ENCODE results near the gene KCNB1.

KCNB1 gene

GRCh38 chr20:49326026-49326425, 156.4 kb downstream of the KCNB1 start:
- TF ChIP-seq GABPA (IDR thresholded peaks at IDR 0.05; ENCODE audit: low read depth): no peak
- TF ChIP-seq SPI1 (IDR thresholded peaks at IDR 0.05; ENCODE audit: borderline replicate concordance, low read depth): no peak
- TF ChIP-seq POLR2AphosphoS5 (IDR thresholded peaks at IDR 0.05; ENCODE audit: low read depth): no peak
- TF ChIP-seq, protein P1, sequence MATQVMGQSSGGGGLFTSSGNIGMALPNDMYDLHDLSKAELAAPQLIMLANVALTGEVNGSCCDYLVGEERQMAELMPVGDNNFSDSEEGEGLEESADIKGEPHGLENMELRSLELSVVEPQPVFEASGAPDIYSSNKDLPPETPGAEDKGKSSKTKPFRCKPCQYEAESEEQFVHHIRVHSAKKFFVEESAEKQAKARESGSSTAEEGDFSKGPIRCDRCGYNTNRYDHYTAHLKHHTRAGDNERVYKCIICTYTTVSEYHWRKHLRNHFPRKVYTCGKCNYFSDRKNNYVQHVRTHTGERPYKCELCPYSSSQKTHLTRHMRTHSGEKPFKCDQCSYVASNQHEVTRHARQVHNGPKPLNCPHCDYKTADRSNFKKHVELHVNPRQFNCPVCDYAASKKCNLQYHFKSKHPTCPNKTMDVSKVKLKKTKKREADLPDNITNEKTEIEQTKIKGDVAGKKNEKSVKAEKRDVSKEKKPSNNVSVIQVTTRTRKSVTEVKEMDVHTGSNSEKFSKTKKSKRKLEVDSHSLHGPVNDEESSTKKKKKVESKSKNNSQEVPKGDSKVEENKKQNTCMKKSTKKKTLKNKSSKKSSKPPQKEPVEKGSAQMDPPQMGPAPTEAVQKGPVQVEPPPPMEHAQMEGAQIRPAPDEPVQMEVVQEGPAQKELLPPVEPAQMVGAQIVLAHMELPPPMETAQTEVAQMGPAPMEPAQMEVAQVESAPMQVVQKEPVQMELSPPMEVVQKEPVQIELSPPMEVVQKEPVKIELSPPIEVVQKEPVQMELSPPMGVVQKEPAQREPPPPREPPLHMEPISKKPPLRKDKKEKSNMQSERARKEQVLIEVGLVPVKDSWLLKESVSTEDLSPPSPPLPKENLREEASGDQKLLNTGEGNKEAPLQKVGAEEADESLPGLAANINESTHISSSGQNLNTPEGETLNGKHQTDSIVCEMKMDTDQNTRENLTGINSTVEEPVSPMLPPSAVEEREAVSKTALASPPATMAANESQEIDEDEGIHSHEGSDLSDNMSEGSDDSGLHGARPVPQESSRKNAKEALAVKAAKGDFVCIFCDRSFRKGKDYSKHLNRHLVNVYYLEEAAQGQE (IDR thresholded peaks at IDR 0.05; ENCODE audit: insufficient replicate concordance, low read depth): no peak
- TF ChIP-seq, protein P2, sequence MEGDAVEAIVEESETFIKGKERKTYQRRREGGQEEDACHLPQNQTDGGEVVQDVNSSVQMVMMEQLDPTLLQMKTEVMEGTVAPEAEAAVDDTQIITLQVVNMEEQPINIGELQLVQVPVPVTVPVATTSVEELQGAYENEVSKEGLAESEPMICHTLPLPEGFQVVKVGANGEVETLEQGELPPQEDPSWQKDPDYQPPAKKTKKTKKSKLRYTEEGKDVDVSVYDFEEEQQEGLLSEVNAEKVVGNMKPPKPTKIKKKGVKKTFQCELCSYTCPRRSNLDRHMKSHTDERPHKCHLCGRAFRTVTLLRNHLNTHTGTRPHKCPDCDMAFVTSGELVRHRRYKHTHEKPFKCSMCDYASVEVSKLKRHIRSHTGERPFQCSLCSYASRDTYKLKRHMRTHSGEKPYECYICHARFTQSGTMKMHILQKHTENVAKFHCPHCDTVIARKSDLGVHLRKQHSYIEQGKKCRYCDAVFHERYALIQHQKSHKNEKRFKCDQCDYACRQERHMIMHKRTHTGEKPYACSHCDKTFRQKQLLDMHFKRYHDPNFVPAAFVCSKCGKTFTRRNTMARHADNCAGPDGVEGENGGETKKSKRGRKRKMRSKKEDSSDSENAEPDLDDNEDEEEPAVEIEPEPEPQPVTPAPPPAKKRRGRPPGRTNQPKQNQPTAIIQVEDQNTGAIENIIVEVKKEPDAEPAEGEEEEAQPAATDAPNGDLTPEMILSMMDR (IDR thresholded peaks at IDR 0.05; ENCODE audit: insufficient read depth, low read length): no peak
- DNase-seq (ENCODE audit: low read depth in 1 of 2, low spot score in 1 of 2): no peak
- Histone ChIP-seq H3K27me3 (ENCODE audit: insufficient read depth, poor library complexity, severe bottlenecking) (peaks cover 6% of the 10 kb centered on the region), H3K27ac (replicated peaks) (no peak overlapping the region), H3K4me3 (replicated peaks; ENCODE audit: insufficient read depth, low read length) (no peak overlapping the region)

DNA sequence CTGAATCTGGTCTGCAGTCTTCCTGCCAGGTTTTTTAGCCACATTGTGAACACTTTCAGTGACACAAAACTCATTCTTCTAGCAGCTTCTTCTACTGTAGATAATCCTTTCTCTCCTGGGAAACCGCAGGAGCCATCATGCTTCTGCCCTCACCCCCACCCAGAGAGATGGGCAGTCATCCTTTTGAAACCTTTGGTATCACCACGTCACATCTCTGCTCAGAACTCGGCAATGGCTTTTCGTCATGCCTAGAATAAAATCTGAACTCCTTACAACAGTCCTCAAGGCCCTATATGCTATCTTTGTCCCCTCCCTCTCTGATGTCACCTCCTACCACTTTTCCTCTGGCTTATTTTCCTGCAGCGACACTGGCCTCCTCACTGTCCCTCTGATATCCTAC, 158.2 kb downstream of the KCNB1 start:
- no peak for DNase-seq (ENCODE audit: low read depth in 1 of 2, low spot score in 1 of 2)
- no peak for TF ChIP-seq GABPA (IDR thresholded peaks at IDR 0.05; ENCODE audit: low read depth)
- TF ChIP-seq, protein P1 (IDR thresholded peaks at IDR 0.05; ENCODE audit: insufficient replicate concordance, low read depth): no peak
- TF ChIP-seq, protein P2 (IDR thresholded peaks at IDR 0.05; ENCODE audit: insufficient read depth, low read length): no peak
- no peak for TF ChIP-seq SPI1 (IDR thresholded peaks at IDR 0.05; ENCODE audit: borderline replicate concordance, low read depth)
- no peak for TF ChIP-seq POLR2AphosphoS5 (IDR thresholded peaks at IDR 0.05; ENCODE audit: low read depth)
- Histone ChIP-seq H3K4me3 (replicated peaks; ENCODE audit: insufficient read depth, low read length) (no peak overlapping the region), H3K27me3 (ENCODE audit: insufficient read depth, poor library complexity, severe bottlenecking) (peaks cover 12% of the 10 kb centered on the region), H3K27ac (replicated peaks) (peak overlapping the region; percentile 53)

DNA sequence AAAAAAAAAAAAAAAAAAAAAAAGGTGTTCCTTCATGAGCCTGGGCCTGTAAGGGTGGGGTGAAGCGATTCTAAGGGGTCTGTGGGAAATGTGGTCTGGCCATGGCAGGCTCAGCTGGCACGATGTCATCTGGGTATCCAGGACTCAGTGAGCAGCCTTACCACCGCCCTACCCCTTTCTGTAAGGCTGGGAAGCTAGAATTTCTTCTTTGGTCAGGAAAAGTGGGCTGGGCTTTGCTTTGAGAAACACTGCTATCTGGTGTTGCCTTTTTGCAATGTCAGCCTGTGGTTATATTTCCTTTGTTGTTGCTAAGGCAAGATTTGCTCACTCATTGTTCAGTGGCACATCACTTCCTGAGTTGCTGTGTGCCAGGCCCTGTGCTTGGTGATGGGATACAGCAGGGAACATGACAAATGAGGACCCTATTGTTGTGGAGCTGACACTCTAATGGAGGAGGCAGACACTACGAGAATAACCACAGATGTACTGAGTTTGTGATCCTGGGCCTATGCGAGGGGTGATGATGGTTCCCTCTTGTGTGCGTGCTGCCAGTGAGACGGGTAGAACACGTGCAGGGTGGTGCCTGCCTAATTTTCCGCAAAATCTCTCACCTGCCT, 158.7 kb downstream of the KCNB1 start:
- TF ChIP-seq, protein P1 (IDR thresholded peaks at IDR 0.05; ENCODE audit: insufficient replicate concordance, low read depth): no peak
- TF ChIP-seq GABPA (IDR thresholded peaks at IDR 0.05; ENCODE audit: low read depth): no peak
- TF ChIP-seq, protein P2 (IDR thresholded peaks at IDR 0.05; ENCODE audit: insufficient read depth, low read length): peak; percentile 21
- no peak for TF ChIP-seq SPI1 (IDR thresholded peaks at IDR 0.05; ENCODE audit: borderline replicate concordance, low read depth)
- H3K27ac ChIP-seq (replicated peaks): peak overlapping the region; percentile 53
- H3K27me3 ChIP-seq (ENCODE audit: insufficient read depth, poor library complexity, severe bottlenecking): peaks cover 17% of the 10 kb centered on the region
- H3K4me3 ChIP-seq (replicated peaks; ENCODE audit: insufficient read depth, low read length): no peak overlapping the region
- DNase-seq (ENCODE audit: low read depth in 1 of 2, low spot score in 1 of 2): peak in 1 of 2 experiments; percentile 82

Data from HL-60 (cell line).